Measurements from ENCODE around the gene MOXD1.
"Not testable (repeated sequence)": the region's sequence is repeated elsewhere in the genome, so short reads cannot be mapped to it uniquely, and the experiment has no call there.

The MOXD1 gene

DNA sequence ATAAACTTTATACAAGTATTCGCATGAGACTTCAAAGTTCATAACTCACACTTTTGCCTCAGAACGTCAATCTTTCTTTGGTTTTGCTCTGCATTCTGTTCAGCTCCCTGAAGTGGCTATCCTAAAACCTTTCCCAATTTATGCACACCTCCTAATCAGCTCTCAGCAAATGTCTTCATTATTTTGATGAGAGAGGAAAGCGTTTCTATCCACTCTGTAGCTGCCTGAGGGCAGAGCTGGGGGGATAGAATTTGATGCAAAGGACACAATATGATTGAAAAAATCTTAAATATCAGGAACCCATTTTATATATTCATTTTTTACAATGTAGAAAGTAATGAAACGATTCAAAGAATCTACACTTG lies 66.8 kb downstream of the MOXD1 start:
- no peak overlapping the region for H3K27ac ChIP-seq (ENCODE audit: low read length)
- H3K36me3 ChIP-seq (ENCODE audit: control insufficient read depth in 1 of 2, insufficient read depth in 2 of 2, low read length in 2 of 2), result no peaks in the 10 kb centered on the region
- H3K9me3 ChIP-seq (ENCODE audit: control insufficient read depth in 1 of 2, low read length in 2 of 2), result no peaks in the 10 kb centered on the region
- peaks cover 0 to 4% of the 10 kb centered on the region in 2 donors for H3K4me1 ChIP-seq (ENCODE audit: control insufficient read depth in 1 of 2, insufficient read depth in 2 of 2, low read length in 2 of 2)
- H3K27me3 ChIP-seq (ENCODE audit: low read depth, low read length), result no peaks in the 10 kb centered on the region
- no peak overlapping the region for H3K4me3 ChIP-seq (ENCODE audit: low read depth in 1 of 2, low read length in 2 of 2)

DNA sequence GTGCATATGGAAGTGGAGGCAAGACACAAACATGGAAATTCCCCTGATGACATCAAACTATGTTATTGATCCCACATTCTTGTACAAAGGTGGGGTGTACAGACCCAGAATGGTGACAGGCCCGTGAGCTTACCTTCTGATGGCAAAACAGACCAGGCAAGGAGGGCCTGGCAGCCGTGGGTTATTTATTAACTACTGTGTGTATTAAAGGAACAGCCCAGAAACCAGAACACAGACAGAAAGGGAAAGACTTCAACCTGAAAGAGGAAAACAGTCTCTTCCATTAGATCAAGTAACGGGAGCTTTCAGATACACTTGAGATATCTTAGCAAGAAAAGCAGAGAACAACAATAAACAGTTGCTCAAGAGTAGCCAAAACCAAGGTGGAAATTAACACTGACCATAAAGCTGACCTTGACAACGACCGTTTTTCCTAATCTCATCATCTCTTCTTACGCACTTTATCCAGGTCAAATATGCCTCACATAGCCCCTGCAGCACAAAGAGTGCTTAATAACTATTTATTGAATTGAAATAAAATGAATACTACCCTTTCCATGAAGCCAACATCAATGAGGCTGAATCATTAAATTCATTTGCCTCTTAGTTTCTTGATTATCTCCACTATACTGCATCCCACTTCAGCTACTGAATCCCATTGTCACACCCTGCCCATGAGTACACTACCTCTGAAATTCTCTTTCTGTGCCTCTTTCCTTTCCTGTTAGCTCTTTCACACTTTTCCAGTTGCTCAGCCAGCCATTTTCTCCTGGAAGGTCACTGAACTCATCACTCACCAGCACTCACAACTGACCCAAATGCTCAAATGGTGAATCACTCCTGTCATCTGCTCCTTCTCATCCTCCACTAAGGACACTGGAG lies 67.4 kb downstream of the MOXD1 start:
- peaks cover 0 to 4% of the 10 kb centered on the region in 2 donors for H3K4me1 ChIP-seq (ENCODE audit: control insufficient read depth in 1 of 2, insufficient read depth in 2 of 2, low read length in 2 of 2)
- no peaks in the 10 kb centered on the region for H3K27me3 ChIP-seq (ENCODE audit: low read depth, low read length)
- H3K4me3 ChIP-seq (ENCODE audit: low read depth in 1 of 2, low read length in 2 of 2), result no peak overlapping the region
- H3K27ac ChIP-seq (ENCODE audit: low read length), result no peak overlapping the region
- H3K36me3 ChIP-seq (ENCODE audit: control insufficient read depth in 1 of 2, insufficient read depth in 2 of 2, low read length in 2 of 2), result no peaks in the 10 kb centered on the region
- H3K9me3 ChIP-seq (ENCODE audit: control insufficient read depth in 1 of 2, low read length in 2 of 2), result no peaks in the 10 kb centered on the region

- H3K9me3 ChIP-seq (ENCODE audit: control insufficient read depth in 1 of 2, low read length in 2 of 2), result no peaks in the 10 kb centered on the region
- no peak overlapping the region for H3K27ac ChIP-seq (ENCODE audit: low read length)
- no peak overlapping the region for H3K4me3 ChIP-seq (ENCODE audit: low read depth in 1 of 2, low read length in 2 of 2)
- peaks cover 0 to 4% of the 10 kb centered on the region in 2 donors for H3K4me1 ChIP-seq (ENCODE audit: control insufficient read depth in 1 of 2, insufficient read depth in 2 of 2, low read length in 2 of 2)
- H3K27me3 ChIP-seq (ENCODE audit: low read depth, low read length), result no peaks in the 10 kb centered on the region
- no peaks in the 10 kb centered on the region for H3K36me3 ChIP-seq (ENCODE audit: control insufficient read depth in 1 of 2, insufficient read depth in 2 of 2, low read length in 2 of 2)
These were observed 70.5 kb downstream of the MOXD1 start for GRCh38 chr6:132330759-132331158.

DNA sequence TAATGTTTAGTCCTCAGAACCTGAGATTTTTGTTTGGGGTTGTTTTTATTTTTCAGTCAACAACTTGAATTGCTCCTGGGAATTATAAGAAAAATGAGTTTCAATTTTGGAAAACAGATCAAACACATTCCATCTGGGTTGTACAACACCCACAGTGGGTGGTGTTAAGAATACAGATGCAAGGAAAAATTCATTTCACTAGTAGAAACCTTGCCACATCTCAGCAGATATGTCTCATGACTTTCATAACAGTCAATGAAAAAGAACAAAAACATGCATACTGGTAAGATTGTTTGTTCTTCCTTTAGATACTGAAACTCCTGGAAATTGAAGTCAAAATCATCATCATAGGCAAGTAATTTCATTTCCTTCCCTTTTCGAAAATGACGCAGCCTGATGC lies 78.9 kb downstream of the MOXD1 start:
- Histone ChIP-seq H3K4me3 (ENCODE audit: low read depth in 1 of 2, low read length in 2 of 2) (no peak overlapping the region), H3K27me3 (ENCODE audit: low read depth, low read length) (no peaks in the 10 kb centered on the region), H3K4me1 (ENCODE audit: control insufficient read depth in 1 of 2, insufficient read depth in 2 of 2, low read length in 2 of 2) (no peaks in the 10 kb centered on the region), H3K36me3 (ENCODE audit: control insufficient read depth in 1 of 2, insufficient read depth in 2 of 2, low read length in 2 of 2) (peaks cover 0 to under 1% of the 10 kb centered on the region in 2 donors), H3K9me3 (ENCODE audit: control insufficient read depth in 1 of 2, low read length in 2 of 2) (peaks cover 0 to under 1% of the 10 kb centered on the region in 2 donors), H3K27ac (ENCODE audit: low read length) (no peak overlapping the region)

- Histone ChIP-seq H3K27me3 (ENCODE audit: low read depth, low read length) (no peaks in the 10 kb centered on the region), H3K4me1 (ENCODE audit: control insufficient read depth in 1 of 2, insufficient read depth in 2 of 2, low read length in 2 of 2) (no peaks in the 10 kb centered on the region), H3K36me3 (ENCODE audit: control insufficient read depth in 1 of 2, insufficient read depth in 2 of 2, low read length in 2 of 2) (peaks cover 0 to 15% of the 10 kb centered on the region in 2 donors), H3K4me3 (ENCODE audit: low read depth in 1 of 2, low read length in 2 of 2) (no peak overlapping the region), H3K9me3 (ENCODE audit: control insufficient read depth in 1 of 2, low read length in 2 of 2) (peaks cover 0 to 3% of the 10 kb centered on the region in 2 donors), H3K27ac (ENCODE audit: low read length) (no peak overlapping the region)
These were observed 81.3 kb downstream of the MOXD1 start for GRCh38 chr6:132320007-132320406.

DNA sequence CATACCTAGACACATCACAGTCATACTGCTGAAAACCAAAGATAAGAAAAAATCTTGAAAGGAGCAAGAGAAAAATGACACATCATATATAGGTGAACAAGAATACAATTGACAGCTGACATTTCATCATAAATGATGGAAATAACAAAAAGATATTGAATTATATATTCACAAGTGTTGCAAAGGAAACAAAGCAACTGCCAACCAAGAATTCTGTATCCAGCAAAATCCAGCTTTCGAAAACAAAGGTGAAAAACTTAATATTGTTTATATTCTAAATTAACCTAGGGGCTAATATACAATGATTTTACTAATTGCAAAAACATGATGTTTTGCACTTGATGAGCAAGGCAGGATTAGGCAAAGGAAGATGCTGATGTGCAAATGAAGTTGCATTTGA lies 84.3 kb downstream of the MOXD1 start:
- H3K4me1 ChIP-seq (ENCODE audit: control insufficient read depth in 1 of 2, insufficient read depth in 2 of 2, low read length in 2 of 2), result no peaks in the 10 kb centered on the region
- H3K27ac ChIP-seq (ENCODE audit: low read length), result no peak overlapping the region
- H3K9me3 ChIP-seq (ENCODE audit: control insufficient read depth in 1 of 2, low read length in 2 of 2), result peaks cover 0 to 3% of the 10 kb centered on the region in 2 donors

DNA sequence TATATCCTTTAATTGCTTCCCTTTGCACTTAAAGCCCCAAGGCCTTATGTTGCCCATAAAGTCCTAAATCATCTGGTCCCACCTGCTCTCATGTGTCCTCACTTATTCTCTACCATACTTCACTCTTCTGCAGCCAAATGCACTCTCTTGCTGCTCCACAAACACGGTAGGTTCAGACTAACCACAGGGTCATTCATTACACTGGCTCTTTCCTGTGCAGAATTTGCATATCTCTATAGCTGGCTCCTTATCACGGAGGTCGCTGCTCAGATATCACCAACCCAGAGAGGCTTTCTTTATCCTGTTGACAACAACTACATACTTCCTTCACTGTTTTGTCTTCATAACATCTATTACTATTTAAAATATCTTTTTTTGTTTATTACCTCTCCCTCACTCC lies 86.8 kb downstream of the MOXD1 start:
- Histone ChIP-seq H3K36me3 (ENCODE audit: control insufficient read depth in 1 of 2, insufficient read depth in 2 of 2, low read length in 2 of 2) (peaks cover 0 to 17% of the 10 kb centered on the region in 2 donors), H3K27ac (ENCODE audit: low read length) (no peak overlapping the region), H3K27me3 (ENCODE audit: low read depth, low read length) (no peaks in the 10 kb centered on the region), H3K9me3 (ENCODE audit: control insufficient read depth in 1 of 2, low read length in 2 of 2) (peaks cover 0 to 3% of the 10 kb centered on the region in 2 donors), H3K4me1 (ENCODE audit: control insufficient read depth in 1 of 2, insufficient read depth in 2 of 2, low read length in 2 of 2) (no peaks in the 10 kb centered on the region), H3K4me3 (ENCODE audit: low read depth in 1 of 2, low read length in 2 of 2) (no peak overlapping the region)

More for the DNA sequence above, 84.3 kb downstream of the MOXD1 start:
- Histone ChIP-seq H3K27me3 (ENCODE audit: low read depth, low read length) (no peaks in the 10 kb centered on the region), H3K4me3 (ENCODE audit: low read depth in 1 of 2, low read length in 2 of 2) (no peak overlapping the region), H3K36me3 (ENCODE audit: control insufficient read depth in 1 of 2, insufficient read depth in 2 of 2, low read length in 2 of 2) (peaks cover 0 to 17% of the 10 kb centered on the region in 2 donors)

DNA sequence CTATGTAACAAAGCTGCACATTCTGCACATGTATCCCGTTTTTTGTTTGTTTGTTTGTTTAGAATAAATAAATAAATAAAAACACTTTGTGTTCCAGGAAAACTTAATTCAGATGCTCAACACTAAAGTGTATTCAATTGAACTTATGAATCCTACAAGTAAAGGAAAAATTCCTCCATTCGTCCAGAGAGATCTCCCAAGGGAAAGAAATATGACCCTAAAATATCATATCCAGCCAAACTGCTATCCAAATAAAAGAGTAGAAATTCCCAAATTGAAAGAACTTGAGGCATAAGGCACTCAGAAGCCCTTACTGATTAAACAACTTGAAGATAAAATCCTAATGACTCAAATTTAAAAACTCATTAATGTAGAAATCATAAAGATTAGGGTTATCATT lies 90.4 kb downstream of the MOXD1 start:
- Histone ChIP-seq H3K9me3 (ENCODE audit: control insufficient read depth in 1 of 2, low read length in 2 of 2) (peaks cover 0 to 6% of the 10 kb centered on the region in 2 donors), H3K4me1 (ENCODE audit: control insufficient read depth in 1 of 2, insufficient read depth in 2 of 2, low read length in 2 of 2) (no peaks in the 10 kb centered on the region), H3K4me3 (ENCODE audit: low read depth in 1 of 2, low read length in 2 of 2) (no peak overlapping the region), H3K27me3 (ENCODE audit: low read depth, low read length) (no peaks in the 10 kb centered on the region), H3K27ac (ENCODE audit: low read length) (no peak overlapping the region), H3K36me3 (ENCODE audit: control insufficient read depth in 1 of 2, insufficient read depth in 2 of 2, low read length in 2 of 2) (peaks cover 0 to 8% of the 10 kb centered on the region in 2 donors)

- H3K4me1 ChIP-seq (ENCODE audit: control insufficient read depth in 1 of 2, insufficient read depth in 2 of 2, low read length in 2 of 2); H3K27me3 ChIP-seq (ENCODE audit: low read depth, low read length); H3K36me3 ChIP-seq (ENCODE audit: control insufficient read depth in 1 of 2, insufficient read depth in 2 of 2, low read length in 2 of 2); H3K27ac ChIP-seq (ENCODE audit: low read length); H3K4me3 ChIP-seq (ENCODE audit: low read depth in 1 of 2, low read length in 2 of 2); H3K9me3 ChIP-seq (ENCODE audit: control insufficient read depth in 1 of 2, low read length in 2 of 2): not testable (repeated sequence)
These were observed 91.1 kb downstream of the MOXD1 start for GRCh38 chr6:132310151-132310550.

- Histone ChIP-seq H3K27me3 (ENCODE audit: low read depth, low read length) (no peaks in the 10 kb centered on the region), H3K4me3 (ENCODE audit: low read depth in 1 of 2, low read length in 2 of 2) (no peak overlapping the region), H3K4me1 (ENCODE audit: control insufficient read depth in 1 of 2, insufficient read depth in 2 of 2, low read length in 2 of 2) (no peaks in the 10 kb centered on the region), H3K9me3 (ENCODE audit: control insufficient read depth in 1 of 2, low read length in 2 of 2) (peaks cover 0 to 11% of the 10 kb centered on the region in 2 donors), H3K27ac (ENCODE audit: low read length) (no peak overlapping the region), H3K36me3 (ENCODE audit: control insufficient read depth in 1 of 2, insufficient read depth in 2 of 2, low read length in 2 of 2) (no peaks in the 10 kb centered on the region)
These were observed 96.4 kb downstream of the MOXD1 start for GRCh38 chr6:132304891-132305305.

DNA sequence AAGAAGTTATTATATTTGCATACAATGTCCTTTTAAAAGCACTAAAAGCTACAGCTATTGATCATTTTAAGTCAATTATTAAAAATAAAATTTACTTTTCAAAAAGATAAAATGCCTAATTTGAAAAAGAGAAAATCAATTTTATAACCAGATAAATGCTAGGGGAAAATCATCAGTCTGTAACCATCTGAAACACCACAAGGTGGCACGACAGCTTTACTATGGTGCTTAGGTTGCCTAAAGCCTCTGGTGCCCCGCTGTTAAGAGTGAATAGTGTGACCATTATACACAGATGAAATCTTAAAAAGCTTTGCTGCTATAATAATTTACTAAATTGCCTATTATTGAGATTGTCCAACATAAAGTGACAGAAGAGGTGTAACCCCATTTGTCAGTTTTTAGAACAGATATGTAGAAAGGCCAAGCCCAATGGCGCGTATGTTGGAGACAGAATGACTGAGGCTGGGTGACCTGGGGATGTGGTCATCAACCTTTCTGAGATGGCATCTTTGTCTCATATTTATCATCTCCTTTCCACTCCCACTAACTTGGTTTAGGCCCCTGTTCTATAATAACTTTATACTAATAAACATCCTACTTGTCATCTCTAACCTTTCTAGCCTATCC lies 100.8 kb downstream of the MOXD1 start:
- Histone ChIP-seq H3K27me3 (ENCODE audit: low read depth, low read length) (no peaks in the 10 kb centered on the region), H3K4me3 (ENCODE audit: low read depth in 1 of 2, low read length in 2 of 2) (no peak overlapping the region), H3K9me3 (ENCODE audit: control insufficient read depth in 1 of 2, low read length in 2 of 2) (peaks cover 0 to 5% of the 10 kb centered on the region in 2 donors), H3K4me1 (ENCODE audit: control insufficient read depth in 1 of 2, insufficient read depth in 2 of 2, low read length in 2 of 2) (no peaks in the 10 kb centered on the region), H3K27ac (ENCODE audit: low read length) (no peak overlapping the region), H3K36me3 (ENCODE audit: control insufficient read depth in 1 of 2, insufficient read depth in 2 of 2, low read length in 2 of 2) (no peaks in the 10 kb centered on the region)
